ENCODE measurements around the gene KCNJ1. TPM values are rescaled to one million over a fixed set of nuclear protein-coding genes. Genes with fewer than 3 reads are reported as not detected.

Gene KCNJ1
- total RNA-seq, 1 donor from 2014 or later: not detected

DNA sequence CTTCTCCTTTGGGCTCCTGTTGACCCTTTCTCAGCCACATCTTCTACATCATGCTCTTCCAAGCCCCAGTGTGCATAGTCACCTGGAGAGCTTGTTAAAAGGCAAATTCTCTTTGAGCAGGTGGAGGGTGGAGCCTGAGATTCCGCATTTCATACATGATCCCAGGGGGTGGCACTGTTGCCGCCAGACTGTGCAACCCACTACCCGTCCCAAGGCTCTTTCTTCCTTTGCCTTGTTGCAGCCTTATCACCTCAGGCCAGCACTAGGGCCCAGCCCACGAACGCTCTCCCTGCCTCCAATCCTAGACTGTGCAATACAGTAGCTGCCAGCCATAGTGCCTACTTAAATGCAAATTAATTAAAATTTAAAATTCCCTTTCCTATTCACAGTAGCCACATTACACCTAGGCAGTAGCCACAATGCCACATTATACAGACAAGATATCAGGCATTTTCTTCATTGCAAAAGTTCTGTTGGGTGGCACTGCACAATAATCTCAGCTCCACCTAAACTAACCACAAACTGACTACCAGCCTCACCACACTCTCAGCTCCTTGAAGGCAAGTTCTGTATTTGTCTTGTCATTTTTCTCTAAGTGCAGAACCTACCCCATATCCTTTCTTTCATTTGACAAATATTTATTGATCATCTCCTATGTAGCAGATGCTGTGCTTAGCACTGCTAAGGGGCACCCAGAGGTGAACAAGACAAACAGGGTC, 19.5 kb upstream of the KCNJ1 start:
- H3K27ac Mint-ChIP-seq: no peak overlapping the region
- no peak for DNase-seq (ENCODE audit: low spot score, unreplicated experiment)
- H3K4me3 Mint-ChIP-seq (ENCODE audit: low read depth): no peak overlapping the region
- TF ChIP-seq, protein P1, sequence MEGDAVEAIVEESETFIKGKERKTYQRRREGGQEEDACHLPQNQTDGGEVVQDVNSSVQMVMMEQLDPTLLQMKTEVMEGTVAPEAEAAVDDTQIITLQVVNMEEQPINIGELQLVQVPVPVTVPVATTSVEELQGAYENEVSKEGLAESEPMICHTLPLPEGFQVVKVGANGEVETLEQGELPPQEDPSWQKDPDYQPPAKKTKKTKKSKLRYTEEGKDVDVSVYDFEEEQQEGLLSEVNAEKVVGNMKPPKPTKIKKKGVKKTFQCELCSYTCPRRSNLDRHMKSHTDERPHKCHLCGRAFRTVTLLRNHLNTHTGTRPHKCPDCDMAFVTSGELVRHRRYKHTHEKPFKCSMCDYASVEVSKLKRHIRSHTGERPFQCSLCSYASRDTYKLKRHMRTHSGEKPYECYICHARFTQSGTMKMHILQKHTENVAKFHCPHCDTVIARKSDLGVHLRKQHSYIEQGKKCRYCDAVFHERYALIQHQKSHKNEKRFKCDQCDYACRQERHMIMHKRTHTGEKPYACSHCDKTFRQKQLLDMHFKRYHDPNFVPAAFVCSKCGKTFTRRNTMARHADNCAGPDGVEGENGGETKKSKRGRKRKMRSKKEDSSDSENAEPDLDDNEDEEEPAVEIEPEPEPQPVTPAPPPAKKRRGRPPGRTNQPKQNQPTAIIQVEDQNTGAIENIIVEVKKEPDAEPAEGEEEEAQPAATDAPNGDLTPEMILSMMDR (IDR thresholded peaks at IDR 0.05; ENCODE audit: unreplicated experiment): peak; percentile 52
- peaks cover 76% of the 10 kb centered on the region for H3K27me3 Mint-ChIP-seq
- H3K4me1 Mint-ChIP-seq (ENCODE audit: low read depth): peaks cover 10% of the 10 kb centered on the region
- H3K36me3 Mint-ChIP-seq (ENCODE audit: insufficient read depth): no peaks in the 10 kb centered on the region
- no peaks in the 10 kb centered on the region for H3K9me3 Mint-ChIP-seq (ENCODE audit: low read depth)

DNA sequence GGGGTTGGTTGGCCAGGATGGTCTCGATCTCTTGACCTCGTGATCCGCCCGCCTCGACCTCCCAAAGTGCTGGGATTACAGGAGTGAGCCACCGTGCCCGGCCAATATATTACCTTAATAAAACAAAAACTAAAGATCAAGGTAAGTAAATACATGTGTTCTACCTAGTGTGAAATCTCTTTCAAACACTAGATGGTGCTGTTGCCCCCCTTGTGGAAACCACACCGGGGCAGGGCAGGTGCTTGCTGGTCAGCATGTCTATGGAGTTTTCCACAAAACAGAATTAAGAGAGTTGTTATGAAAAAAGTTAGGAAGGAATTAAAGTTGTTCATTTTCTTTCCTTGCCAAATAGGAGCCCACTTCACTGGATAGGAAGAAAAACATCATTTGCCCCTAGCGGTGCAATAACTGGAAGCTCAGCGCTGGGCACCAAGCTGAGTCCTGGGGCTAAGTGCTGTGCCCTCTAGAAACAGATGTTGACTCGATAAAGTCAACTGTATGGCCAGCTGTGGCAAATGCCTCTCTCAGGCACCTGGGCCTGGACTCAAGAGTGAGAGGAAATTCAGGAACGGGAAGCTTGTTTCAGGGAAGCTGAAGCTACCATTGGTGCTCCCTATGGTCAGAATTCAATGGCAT, 17.7 kb upstream of the KCNJ1 start:
- Mint-ChIP-seq H3K27me3 (peaks cover 65% of the 10 kb centered on the region), H3K4me1 (ENCODE audit: low read depth) (peaks cover 6% of the 10 kb centered on the region), H3K36me3 (ENCODE audit: insufficient read depth) (no peaks in the 10 kb centered on the region), H3K4me3 (ENCODE audit: low read depth) (no peak overlapping the region), H3K27ac (no peak overlapping the region), H3K9me3 (ENCODE audit: low read depth) (no peaks in the 10 kb centered on the region)
- peak; percentile 56 for DNase-seq (ENCODE audit: low spot score, unreplicated experiment)
- TF ChIP-seq, protein P1 (IDR thresholded peaks at IDR 0.05; ENCODE audit: unreplicated experiment): peak; percentile 87

DNA sequence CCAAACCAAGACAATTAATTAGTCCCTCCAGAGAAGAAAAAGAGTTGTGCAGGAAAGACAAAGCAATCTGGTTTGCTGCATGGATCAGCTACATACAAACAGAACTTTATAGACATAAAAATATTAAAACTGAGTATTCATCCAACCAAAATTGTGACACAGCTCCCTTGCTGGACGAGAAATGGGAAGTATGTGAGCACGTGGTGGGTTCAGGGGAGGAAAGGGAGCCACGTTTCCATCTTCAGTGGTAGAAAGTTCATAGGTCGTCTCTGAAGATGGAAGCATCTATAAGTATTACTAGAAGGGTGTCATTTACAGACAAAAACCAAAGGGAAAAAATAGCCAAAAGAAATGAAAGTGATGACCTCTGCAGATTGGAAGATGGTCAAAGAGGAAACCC, 17.0 kb upstream of the KCNJ1 start:
- no peaks in the 10 kb centered on the region for H3K36me3 Mint-ChIP-seq (ENCODE audit: insufficient read depth)
- no peak overlapping the region for H3K4me3 Mint-ChIP-seq (ENCODE audit: low read depth)
- TF ChIP-seq, protein P1 (IDR thresholded peaks at IDR 0.05; ENCODE audit: unreplicated experiment): no peak
- H3K9me3 Mint-ChIP-seq (ENCODE audit: low read depth): no peaks in the 10 kb centered on the region
- peaks cover 6% of the 10 kb centered on the region for H3K4me1 Mint-ChIP-seq (ENCODE audit: low read depth)
- no peak overlapping the region for H3K27ac Mint-ChIP-seq
- H3K27me3 Mint-ChIP-seq: peaks cover 58% of the 10 kb centered on the region
- DNase-seq (ENCODE audit: low spot score, unreplicated experiment): no peak

DNA sequence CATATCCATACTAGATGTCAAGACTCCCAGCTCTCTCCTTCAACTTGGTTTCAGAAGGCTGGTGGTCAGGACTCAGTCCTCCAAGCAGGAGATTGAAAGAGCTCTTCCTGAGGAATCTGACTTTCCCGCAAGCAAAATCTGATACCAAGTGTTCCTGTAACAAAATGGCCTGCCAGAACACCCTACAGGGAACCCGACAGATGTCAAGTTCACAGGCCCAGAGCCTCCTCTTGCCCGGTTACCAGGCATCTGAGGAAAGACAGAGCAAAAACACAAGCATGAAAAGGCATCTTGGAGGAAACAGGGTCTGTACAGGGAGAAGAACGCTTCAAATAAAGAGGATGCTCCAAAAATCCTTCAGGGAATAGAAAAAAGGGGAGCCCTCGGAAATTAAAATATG, 15.4 kb upstream of the KCNJ1 start:
- Mint-ChIP-seq H3K4me3 (ENCODE audit: low read depth) (no peak overlapping the region), H3K9me3 (ENCODE audit: low read depth) (no peaks in the 10 kb centered on the region), H3K36me3 (ENCODE audit: insufficient read depth) (no peaks in the 10 kb centered on the region), H3K4me1 (ENCODE audit: low read depth) (peaks cover 4% of the 10 kb centered on the region), H3K27me3 (peaks cover 50% of the 10 kb centered on the region), H3K27ac (no peak overlapping the region)
- no peak for DNase-seq (ENCODE audit: low spot score, unreplicated experiment)
- TF ChIP-seq, protein P1 (IDR thresholded peaks at IDR 0.05; ENCODE audit: unreplicated experiment): no peak

DNA sequence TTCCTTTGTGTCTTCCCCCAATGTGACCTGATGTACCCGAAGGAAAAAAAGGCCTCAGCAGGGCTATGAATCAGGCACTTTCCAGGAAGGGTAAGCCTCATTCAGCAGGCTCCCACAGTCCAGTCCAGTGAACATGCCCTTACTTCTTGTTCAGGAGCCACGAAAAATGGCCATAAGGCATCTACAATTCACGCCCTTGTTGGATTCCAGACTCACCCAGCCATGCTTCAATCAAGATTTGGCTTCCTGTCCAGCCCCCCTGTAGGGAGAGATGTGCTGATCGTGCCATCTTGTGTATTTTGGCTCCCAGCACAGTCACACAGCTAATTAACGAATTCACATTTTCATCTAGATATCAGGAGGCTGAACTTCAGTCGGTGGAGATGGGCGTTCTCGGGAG, 14.1 kb upstream of the KCNJ1 start:
- TF ChIP-seq, protein P1 (IDR thresholded peaks at IDR 0.05; ENCODE audit: unreplicated experiment): no peak
- Mint-ChIP-seq H3K4me3 (ENCODE audit: low read depth) (no peak overlapping the region), H3K27me3 (peaks cover 39% of the 10 kb centered on the region), H3K9me3 (ENCODE audit: low read depth) (no peaks in the 10 kb centered on the region), H3K36me3 (ENCODE audit: insufficient read depth) (no peaks in the 10 kb centered on the region), H3K27ac (no peak overlapping the region), H3K4me1 (ENCODE audit: low read depth) (peaks cover 2% of the 10 kb centered on the region)
- no peak for DNase-seq (ENCODE audit: low spot score, unreplicated experiment)
